IMR-90 (cell line): ENCODE results near the gene RPS6KA3. TPM values are rescaled to one million over a fixed set of nuclear protein-coding genes. Genes with fewer than 3 reads are reported as not detected.

Source experiments
- ATAC-seq: fragments of 200-7000 bp; cut with Tn5 transposase; 2 replicates; pipeline ENCODE4 v1.9.1; 2020; ENCODE audit warnings: low read depth, mild to moderate bottlenecking, moderate library complexity
- BruUV-seq: library from RNA; stranded (reverse); fragments of 400-500 nt; replicated peaks from 2 replicates; lab custom pipeline; 2021; lab: Mats Ljungman, UMichigan
- CTCF ChIA-PET: fragments of 300-600 bp; formaldehyde crosslinking; extraction: SDS; loops from one replicate; lab custom pipeline; 2021; ENCODE audit warnings: antibody characterized with exemption; lab: Yijun Ruan, JAX
- POLR2A ChIA-PET: fragments of 300-600 bp; sonication (Branson Sonifier 250); formaldehyde crosslinking; loops from one replicate; lab custom pipeline; 2022; ENCODE audit warnings: antibody characterized with exemption; ENCODE audit not compliant: unreplicated experiment; lab: Charles Lee
- DNase-seq: peaks from one replicate; pipeline ENCODE4 v3.0.0; 2013
- H2AFZ ChIP-seq: replicated peaks from 2 replicates; pipeline ENCODE3; 2013; ENCODE audit warnings: low read length, mild to moderate bottlenecking; ENCODE audit not compliant: poor library complexity
- H2AK5ac ChIP-seq: 2 replicates; pipeline ENCODE4 v1.6.1; 2013; ENCODE audit warnings: low read depth, low read length, inconsistent platforms
- H2AK9ac ChIP-seq: replicated peaks from 2 replicates; pipeline ENCODE3; 2013; ENCODE audit warnings: mild to moderate bottlenecking, low read depth, low read length, moderate library complexity; ENCODE audit not compliant: poor library complexity
- H2BK120ac ChIP-seq: 2 replicates; pipeline ENCODE4 v1.6.1; 2013; ENCODE audit warnings: low read depth, low read length, inconsistent platforms
- H2BK15ac ChIP-seq: 3 replicates; pipeline ENCODE4 v1.6.1; 2013; ENCODE audit warnings: low read depth, low read length, inconsistent platforms
- H2BK20ac ChIP-seq: 2 replicates; pipeline ENCODE4 v1.6.1; 2013; ENCODE audit warnings: low read depth, mild to moderate bottlenecking, inconsistent platforms, low read length, moderate library complexity
- H2BK5ac ChIP-seq: 2 replicates; pipeline ENCODE4 v1.6.1; 2013; ENCODE audit warnings: mild to moderate bottlenecking, low read depth, low read length, inconsistent platforms; ENCODE audit not compliant: poor library complexity, severe bottlenecking
- H3K14ac ChIP-seq: replicated peaks from 2 replicates; pipeline ENCODE4 v1.6.1; 2013; ENCODE audit warnings: low read depth, low read length, inconsistent platforms
- H3K18ac ChIP-seq: 2 replicates; pipeline ENCODE4 v1.6.1; 2013; ENCODE audit warnings: low read depth, low read length, control low read depth
- H3K23ac ChIP-seq: 2 replicates; pipeline ENCODE4 v1.6.1; 2013; ENCODE audit warnings: low read depth, low read length, inconsistent platforms
- H3K27ac ChIP-seq: 2 replicates; pipeline ENCODE4 v1.5.1; 2013; ENCODE audit warnings: mild to moderate bottlenecking, control low read depth, low read length; ENCODE audit not compliant: insufficient read depth
- H3K27me3 ChIP-seq: 2 replicates; pipeline ENCODE4 v1.6.1; 2013; ENCODE audit warnings: low read length; ENCODE audit not compliant: control insufficient read depth, insufficient read depth
- H3K36me3 ChIP-seq: 2 replicates; pipeline ENCODE4 v1.6.1; 2013; ENCODE audit warnings: low read length, mixed read lengths; ENCODE audit not compliant: control insufficient read depth, insufficient read depth
- H3K4ac ChIP-seq: 2 replicates; pipeline ENCODE4 v1.6.1; 2013; ENCODE audit warnings: low read depth, low read length, inconsistent platforms
- H3K4me1 ChIP-seq: 2 replicates; pipeline ENCODE4 v1.6.1; 2013; ENCODE audit warnings: low read length, mixed read lengths; ENCODE audit not compliant: control insufficient read depth, insufficient read depth
- H3K4me2 ChIP-seq: 2 replicates; pipeline ENCODE4 v1.6.1; 2013; ENCODE audit warnings: low read depth, mild to moderate bottlenecking, control low read depth, low read length, moderate library complexity
- H3K4me3 ChIP-seq: 2 replicates; pipeline ENCODE4 v1.5.1; 2013; ENCODE audit warnings: low read depth, mild to moderate bottlenecking, control low read depth, low read length, moderate library complexity; ENCODE audit not compliant: insufficient read depth
- H3K56ac ChIP-seq: 2 replicates; pipeline ENCODE4 v1.6.1; 2013; ENCODE audit warnings: low read length, inconsistent platforms; ENCODE audit not compliant: insufficient read depth; ENCODE audit errors: extremely low read depth
- H3K79me1 ChIP-seq, 2 experiments: 2 replicates each; pipeline ENCODE4 v1.6.1; 2013; ENCODE audit warnings: low read length in 2 of 2, inconsistent platforms in 1 of 2, low read depth in 1 of 2
- H3K9ac ChIP-seq: 2 replicates; pipeline ENCODE4 v1.6.1; 2013; ENCODE audit warnings: low read depth, low read length, control low read depth
- H3K9me1 ChIP-seq: 2 replicates; pipeline ENCODE4 v1.6.1; 2013; ENCODE audit warnings: low read length, inconsistent platforms; ENCODE audit not compliant: insufficient read depth
- H3K9me3 ChIP-seq: 2 replicates; pipeline ENCODE4 v1.6.1; 2013; ENCODE audit warnings: low read length; ENCODE audit not compliant: control insufficient read depth, insufficient read depth
- H4K20me1 ChIP-seq: 2 replicates; pipeline ENCODE4 v1.6.1; 2013; ENCODE audit warnings: low read length, inconsistent platforms; ENCODE audit not compliant: insufficient read depth
- H4K5ac ChIP-seq: 2 replicates; pipeline ENCODE4 v1.6.1; 2013; ENCODE audit warnings: mild to moderate bottlenecking, low read depth, low read length, control low read depth
- H4K8ac ChIP-seq, 2 experiments: 2 replicates each; pipeline ENCODE4 v1.6.1; 2013; ENCODE audit warnings: low read depth in 2 of 2, low read length in 2 of 2, control low read depth in 1 of 2, inconsistent platforms in 1 of 2
- H4K91ac ChIP-seq: 2 replicates; pipeline ENCODE4 v1.6.1; 2013; ENCODE audit warnings: low read depth, low read length, inconsistent platforms; ENCODE audit not compliant: insufficient read depth
- BHLHE40 ChIP-seq: fragments of 150-350 bp; IDR thresholded peaks from 2 replicates; pipeline ENCODE4 v1.6.1; 2016; ENCODE audit warnings: mild to moderate bottlenecking, low read depth, low read length
- CEBPB ChIP-seq: IDR thresholded peaks from 2 replicates; pipeline ENCODE4 v1.6.1; 2012; ENCODE audit warnings: low read depth, low read length, improper control_type of control experiment
- CHD1 ChIP-seq: IDR thresholded peaks from 2 replicates; pipeline ENCODE4 v1.6.1; 2012; ENCODE audit warnings: low read depth, low read length, improper control_type of control experiment
- ELK1 ChIP-seq: fragments of 150-350 bp; IDR thresholded peaks from 2 replicates; pipeline ENCODE4 v1.6.1; 2016; ENCODE audit warnings: low read depth, mild to moderate bottlenecking, low read length, moderate library complexity, borderline replicate concordance
- MAFK ChIP-seq: IDR thresholded peaks from 2 replicates; pipeline ENCODE4 v1.6.1; 2012; ENCODE audit warnings: low read depth, low read length, improper control_type of control experiment
- MAZ ChIP-seq: IDR thresholded peaks from 2 replicates; pipeline ENCODE4 v1.6.1; 2012; ENCODE audit warnings: low read depth, mild to moderate bottlenecking, low read length, improper control_type of control experiment, moderate library complexity, borderline replicate concordance
- MXI1 ChIP-seq: IDR thresholded peaks from 2 replicates; pipeline ENCODE4 v1.6.1; 2012; ENCODE audit warnings: low read depth, mild to moderate bottlenecking, low read length, moderate library complexity, borderline replicate concordance
- NFE2L2 ChIP-seq: fragments of 150-350 bp; IDR thresholded peaks from 2 replicates; pipeline ENCODE4 v1.6.1; 2016; ENCODE audit warnings: low read depth, mild to moderate bottlenecking, low read length
- POLR2A ChIP-seq: IDR thresholded peaks from 2 replicates; pipeline ENCODE4 v1.6.1; 2012; ENCODE audit warnings: mild to moderate bottlenecking, low read depth, low read length
- RAD21 ChIP-seq: IDR thresholded peaks from 2 replicates; pipeline ENCODE4 v1.6.1; 2012; ENCODE audit warnings: low read length, improper control_type of control experiment
- RCOR1 ChIP-seq: IDR thresholded peaks from 2 replicates; pipeline ENCODE4 v1.6.1; 2012; ENCODE audit warnings: mild to moderate bottlenecking, low read length, improper control_type of control experiment; ENCODE audit not compliant: insufficient replicate concordance
- RFX5 ChIP-seq: IDR thresholded peaks from 2 replicates; pipeline ENCODE4 v1.8.0; 2012; ENCODE audit warnings: low read depth, mild to moderate bottlenecking, low read length, moderate library complexity
- SMC3 ChIP-seq: fragments of 150-350 bp; IDR thresholded peaks from 2 replicates; pipeline ENCODE4 v1.6.1; 2016; ENCODE audit warnings: low read depth, mild to moderate bottlenecking, antibody characterized with exemption, low read length, moderate library complexity
- WGBS, 2 experiments: methylation state at CpG; one replicate each; pipeline versions ENCODE4 v1.1.5 to v1.1.7; 2013; ENCODE audit warnings: missing lambda C conversion rate in 2 of 2; ENCODE audit not compliant: insufficient read length in 1 of 2; ENCODE audit errors: extremely low coverage in 2 of 2; 5-methylcytosine and 5-hydroxymethylcytosine counted together
- dilution Hi-C: fragments of 300-500 bp; cut with HindIII; formaldehyde crosslinking; loops from one replicate; pipeline ENCODE4 v1.14.3; 2018; ENCODE audit warnings: low sequenced_read_pairs; ENCODE audit not compliant: unreplicated experiment
- in situ Hi-C: fragments of 300-500 bp; cut with MboI; formaldehyde crosslinking; loops from 3 replicates; pipeline ENCODE4 v1.14.3; 2019; ENCODE audit warnings: low sequenced_read_pairs, inconsistent platforms, mixed read lengths
- intact Hi-C: fragments of 100-400 bp; cut with micrococcal nuclease; formaldehyde crosslinking; loops from 2 replicates; pipeline ENCODE4 v1.10.0; 2022
- polyA plus RNA-seq, 3 experiments: library from polyadenylated mRNA; depleted of rRNA; stranded (reverse); fragments of >200 nt; gene quantifications; 2 replicates each; pipeline ENCODE4 v1.2.3, GENCODE V29; 2012; ENCODE audit warnings: low replicate concordance in 1 of 3
- total RNA-seq: library from RNA; depleted of rRNA; stranded (reverse); fragments of >200 nt; gene quantifications from 2 replicates; pipeline ENCODE4 v1.2.3, GENCODE V29; 2012
- TF ChIP-seq, protein P1 (sequence below): fragments of 150-350 bp; IDR thresholded peaks from 2 replicates; pipeline ENCODE4 v1.6.1; 2017; ENCODE audit warnings: mild to moderate bottlenecking, antibody characterized with exemption, low read length, low read depth
- TF ChIP-seq, protein P2 (sequence below): conservative IDR thresholded peaks from 2 replicates; pipeline ENCODE4 v1.5.1; 2012; ENCODE audit warnings: mild to moderate bottlenecking, low read depth, low read length, improper control_type of control experiment

The RPS6KA3 gene
- total and polyA plus RNA-seq, 2 of the 4 experiments (the other 2 are of a cell fraction), result 20.8 to 43.9 TPM

GRCh38 chrX:20147561-20147960 is 119.1 kb downstream of the RPS6KA3 start:
- H2BK120ac ChIP-seq, result no peak overlapping the region
- H3K4ac ChIP-seq, result no peak overlapping the region
- no peak overlapping the region for H2BK15ac ChIP-seq
- no peaks in the 10 kb centered on the region for H3K9me1 ChIP-seq
- in situ Hi-C loops (no loop called here), dilution Hi-C loops (no loop called here), intact Hi-C loops (no loop called here)
- CTCF ChIA-PET, result no interaction called here
- POLR2A ChIA-PET, result no interaction called here
- no peak overlapping the region for H3K4me2 ChIP-seq
- H3K14ac ChIP-seq, result no peak overlapping the region
- no peak overlapping the region for H3K23ac ChIP-seq
- ATAC-seq (no peak), DNase-seq (no peak)
- no peak overlapping the region for H3K56ac ChIP-seq
- H2AFZ ChIP-seq, result no peak overlapping the region
- no peaks in the 10 kb centered on the region for H4K20me1 ChIP-seq
- no peak overlapping the region for H3K18ac ChIP-seq
- H3K27me3 ChIP-seq, result peaks cover 2% of the 10 kb centered on the region; the same call in 1 of the 2 replicates
- TF ChIP-seq SMC3 (no peak), MXI1 (no peak), RFX5 (no peak), RCOR1 (no peak), BHLHE40 (no peak), ELK1 (no peak), CHD1 (no peak), POLR2A (no peak), CEBPB (no peak), MAZ (no peak), NFE2L2 (no peak), MAFK (no peak), RAD21 (no peak)
- TF ChIP-seq, protein P1, sequence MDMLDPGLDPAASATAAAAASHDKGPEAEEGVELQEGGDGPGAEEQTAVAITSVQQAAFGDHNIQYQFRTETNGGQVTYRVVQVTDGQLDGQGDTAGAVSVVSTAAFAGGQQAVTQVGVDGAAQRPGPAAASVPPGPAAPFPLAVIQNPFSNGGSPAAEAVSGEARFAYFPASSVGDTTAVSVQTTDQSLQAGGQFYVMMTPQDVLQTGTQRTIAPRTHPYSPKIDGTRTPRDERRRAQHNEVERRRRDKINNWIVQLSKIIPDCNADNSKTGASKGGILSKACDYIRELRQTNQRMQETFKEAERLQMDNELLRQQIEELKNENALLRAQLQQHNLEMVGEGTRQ, result no peak
- TF ChIP-seq, protein P2, sequence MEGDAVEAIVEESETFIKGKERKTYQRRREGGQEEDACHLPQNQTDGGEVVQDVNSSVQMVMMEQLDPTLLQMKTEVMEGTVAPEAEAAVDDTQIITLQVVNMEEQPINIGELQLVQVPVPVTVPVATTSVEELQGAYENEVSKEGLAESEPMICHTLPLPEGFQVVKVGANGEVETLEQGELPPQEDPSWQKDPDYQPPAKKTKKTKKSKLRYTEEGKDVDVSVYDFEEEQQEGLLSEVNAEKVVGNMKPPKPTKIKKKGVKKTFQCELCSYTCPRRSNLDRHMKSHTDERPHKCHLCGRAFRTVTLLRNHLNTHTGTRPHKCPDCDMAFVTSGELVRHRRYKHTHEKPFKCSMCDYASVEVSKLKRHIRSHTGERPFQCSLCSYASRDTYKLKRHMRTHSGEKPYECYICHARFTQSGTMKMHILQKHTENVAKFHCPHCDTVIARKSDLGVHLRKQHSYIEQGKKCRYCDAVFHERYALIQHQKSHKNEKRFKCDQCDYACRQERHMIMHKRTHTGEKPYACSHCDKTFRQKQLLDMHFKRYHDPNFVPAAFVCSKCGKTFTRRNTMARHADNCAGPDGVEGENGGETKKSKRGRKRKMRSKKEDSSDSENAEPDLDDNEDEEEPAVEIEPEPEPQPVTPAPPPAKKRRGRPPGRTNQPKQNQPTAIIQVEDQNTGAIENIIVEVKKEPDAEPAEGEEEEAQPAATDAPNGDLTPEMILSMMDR, result no peak
- BruUV-seq, result no TSS peak
- H4K5ac ChIP-seq, result no peak overlapping the region
- no peaks in the 10 kb centered on the region for H3K9me3 ChIP-seq
- no peak overlapping the region for H2BK20ac ChIP-seq
- H3K9ac ChIP-seq, result no peak overlapping the region
- H4K8ac ChIP-seq, result no peak overlapping the region
- H3K36me3 ChIP-seq, result peaks cover 2% of the 10 kb centered on the region; the same call in 1 of the 2 replicates
- no peak overlapping the region for H3K27ac ChIP-seq
- no peaks in the 10 kb centered on the region for H3K79me1 ChIP-seq
- H3K4me1 ChIP-seq, result no peaks in the 10 kb centered on the region
- no peak overlapping the region for H4K91ac ChIP-seq
- H2AK5ac ChIP-seq, result no peak overlapping the region
- no peak overlapping the region for H2AK9ac ChIP-seq
- no peak overlapping the region for H2BK5ac ChIP-seq
- WGBS, 2 experiments, result no CpG with 5 or more reads among the region's 1 CpG
- no peak overlapping the region for H3K4me3 ChIP-seq
